Spleen (tissue), 11 donors: ENCODE measurements around the gene SPOCK3. TPM values are rescaled to one million over a fixed set of nuclear protein-coding genes. Genes with fewer than 3 reads are reported as not detected.

Experiments
- DNase-seq: peaks from one replicate; pipeline ENCODE4 v3.0.0-alpha.2; 2020
- H3K27ac ChIP-seq, 8 donors: fragments of 200-600 bp; sonication (generic) in 7 of 8; 1 replicate in 4 of 8; 2 replicates in 4 of 8; pipeline versions ENCODE4 v1.5.0 to v1.8.0; 2016 to 2021; ENCODE audit warnings: inconsistent platforms in 4 of 8, mild to moderate bottlenecking in 4 of 8, moderate library complexity in 1 of 8
- H3K27me3 ChIP-seq, 7 donors: fragments of 200-600 bp; sonication (generic) in 6 of 7; replicated peaks in 1 of 7; 1 replicate in 4 of 7; 2 replicates in 3 of 7; pipeline versions ENCODE4 v1.5.0 to v1.8.0; 2016 to 2021; ENCODE audit warnings: inconsistent platforms in 3 of 7, mild to moderate bottlenecking in 1 of 7
- H3K36me3 ChIP-seq, 6 donors: fragments of 200-600 bp; sonication (generic) in 5 of 6; 1 replicate in 4 of 6; 2 replicates in 2 of 6; pipeline versions ENCODE4 v1.5.0 to v1.8.0; 2016 to 2021; ENCODE audit warnings: inconsistent platforms in 2 of 6
- H3K4me1 ChIP-seq, 6 donors: fragments of 200-600 bp; sonication (generic) in 5 of 6; 1 replicate in 3 of 6; 2 replicates in 3 of 6; pipeline versions ENCODE4 v1.5.0 to v1.8.0; 2016 to 2021; ENCODE audit warnings: inconsistent platforms in 3 of 6
- H3K4me3 ChIP-seq, 8 donors: fragments of 200-600 bp; sonication (generic) in 7 of 8; 1 replicate in 4 of 8; 2 replicates in 4 of 8; pipeline versions ENCODE4 v1.5.0 to v1.8.0; 2016 to 2021; ENCODE audit warnings: inconsistent platforms in 4 of 8, mild to moderate bottlenecking in 4 of 8, moderate library complexity in 2 of 8
- H3K9me3 ChIP-seq, 8 donors: fragments of 200-600 bp; sonication (generic) in 7 of 8; 1 replicate in 4 of 8; 2 replicates in 4 of 8; pipeline versions ENCODE4 v1.5.0 to v1.8.0; 2016 to 2021; ENCODE audit warnings: inconsistent platforms in 4 of 8
- POLR2A ChIP-seq, 3 donors: fragments of 450-650 bp; IDR thresholded peaks; one replicate each; pipeline ENCODE4 v1.5.1; 2017; ENCODE audit warnings: antibody characterized with exemption in 3 of 3, mild to moderate bottlenecking in 1 of 3
- POLR2AphosphoS5 ChIP-seq, 3 donors: sonication (generic); formaldehyde crosslinking; IDR thresholded peaks; one replicate each; pipeline ENCODE4 v1.5.1; 2017; ENCODE audit warnings: antibody characterized with exemption in 3 of 3
- WGBS, 5 donors: extraction: QIAGEN DNeasy Blood & Tissue Kit in 3 of 5; methylation state at CpG; one replicate each; pipeline versions ENCODE4 v1.1.5 to v1.1.7; 2013 to 2018; 5-methylcytosine and 5-hydroxymethylcytosine counted together
- intact Hi-C: fragments of 100-400 bp; cut with DNase I; formaldehyde crosslinking; loops from one replicate; pipeline ENCODE4 v1.15.0; 2023; ENCODE audit warnings: low total_unique reads
- polyA plus RNA-seq, 3 donors: library from polyadenylated mRNA; stranded (reverse); fragments of 200-250 nt; gene quantifications; one replicate each; pipeline ENCODE4 v1.2.1, GENCODE V29; 2013
- total RNA-seq, 7 donors: library from RNA; depleted of rRNA in 3 of 7; stranded (reverse); fragments of >200 nt in 3 of 7; fragmentation: NEBNext Ultra II Directional in 4 of 7; extraction: Animal tissue kit (Norgen Biotek cat#: 25700) in 4 of 7; gene quantifications; one replicate each; pipeline versions ENCODE4 v1.1.0 to v1.2.1, GENCODE V29; 2016 to 2021
- TF ChIP-seq, protein P1 (sequence below), 11 experiments: fragments of 200-600 bp in 7 of 11; fragments of 450-650 bp in 4 of 11; sonication (generic) in 4 of 11; IDR thresholded peaks in 8 of 11; conservative IDR thresholded peaks in 3 of 11; 1 replicate in 7 of 11; 2 replicates in 4 of 11; pipeline versions ENCODE4 v1.4.0 to v1.8.0; 2016 to 2021; ENCODE audit warnings: antibody characterized with exemption in 11 of 11, inconsistent platforms in 4 of 11, mild to moderate bottlenecking in 1 of 11
- donor health status: healthy with polysubstance abuse.
- donor health status: DM: no; HTN: no; CAD: no; lungs with moderate emphysema.
- donor health status: DM: no; HTN: no; CAD: no.
- donor health status: Bipolar disorder and iron deficiency.
- donor health status: healthy.
- donor health status: DM: no; HTN: no; CAD: no.
- donor health status: DM: yes; HTN: yes; CAD: no.

The SPOCK3 gene
- total and polyA plus RNA-seq, 10 donors, result 0.06 to 1.2 (median 0.51) TPM; not detected in 5

DNA sequence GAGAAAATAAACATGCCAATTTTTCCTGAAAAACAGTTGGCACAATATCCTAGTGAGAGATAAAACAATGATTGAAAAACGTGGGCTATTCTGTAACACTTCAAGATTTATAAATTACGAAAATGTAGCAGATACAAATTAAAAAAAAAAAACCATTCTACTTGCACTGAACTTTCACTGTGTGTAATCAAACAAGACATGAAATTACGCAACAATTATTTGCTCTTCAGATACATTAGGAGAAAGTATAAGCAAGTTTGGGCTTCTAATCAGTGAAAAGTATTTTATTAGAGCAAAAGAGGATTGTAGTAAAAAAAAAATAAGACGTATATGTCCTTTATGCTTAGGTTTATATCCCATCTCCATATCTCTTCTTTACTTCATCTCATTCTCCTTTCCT, 320.4 kb downstream of the SPOCK3 start:
- DNase-seq, result no peak
- Histone ChIP-seq H3K36me3 (no peaks in the 10 kb centered on the region), H3K4me1 (no peaks in the 10 kb centered on the region), H3K27ac (no peak overlapping the region), H3K4me3 (no peak overlapping the region), H3K9me3 (no peaks in the 10 kb centered on the region), H3K27me3 (no peaks in the 10 kb centered on the region)
- intact Hi-C loops, result no loop called here
- 61 to 75% (median 73%) methylated on average over 4 of the region's 4 CpGs for WGBS, 5 donors
- TF ChIP-seq, protein P1, sequence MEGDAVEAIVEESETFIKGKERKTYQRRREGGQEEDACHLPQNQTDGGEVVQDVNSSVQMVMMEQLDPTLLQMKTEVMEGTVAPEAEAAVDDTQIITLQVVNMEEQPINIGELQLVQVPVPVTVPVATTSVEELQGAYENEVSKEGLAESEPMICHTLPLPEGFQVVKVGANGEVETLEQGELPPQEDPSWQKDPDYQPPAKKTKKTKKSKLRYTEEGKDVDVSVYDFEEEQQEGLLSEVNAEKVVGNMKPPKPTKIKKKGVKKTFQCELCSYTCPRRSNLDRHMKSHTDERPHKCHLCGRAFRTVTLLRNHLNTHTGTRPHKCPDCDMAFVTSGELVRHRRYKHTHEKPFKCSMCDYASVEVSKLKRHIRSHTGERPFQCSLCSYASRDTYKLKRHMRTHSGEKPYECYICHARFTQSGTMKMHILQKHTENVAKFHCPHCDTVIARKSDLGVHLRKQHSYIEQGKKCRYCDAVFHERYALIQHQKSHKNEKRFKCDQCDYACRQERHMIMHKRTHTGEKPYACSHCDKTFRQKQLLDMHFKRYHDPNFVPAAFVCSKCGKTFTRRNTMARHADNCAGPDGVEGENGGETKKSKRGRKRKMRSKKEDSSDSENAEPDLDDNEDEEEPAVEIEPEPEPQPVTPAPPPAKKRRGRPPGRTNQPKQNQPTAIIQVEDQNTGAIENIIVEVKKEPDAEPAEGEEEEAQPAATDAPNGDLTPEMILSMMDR (IDR thresholded peaks at IDR 0.05 in 8 of 11, conservative IDR thresholded peaks at IDR 0.05 in 3 of 11), result no peak
- TF ChIP-seq POLR2AphosphoS5 (IDR thresholded peaks at IDR 0.05) (no peak), POLR2A (IDR thresholded peaks at IDR 0.05) (no peak)

DNA sequence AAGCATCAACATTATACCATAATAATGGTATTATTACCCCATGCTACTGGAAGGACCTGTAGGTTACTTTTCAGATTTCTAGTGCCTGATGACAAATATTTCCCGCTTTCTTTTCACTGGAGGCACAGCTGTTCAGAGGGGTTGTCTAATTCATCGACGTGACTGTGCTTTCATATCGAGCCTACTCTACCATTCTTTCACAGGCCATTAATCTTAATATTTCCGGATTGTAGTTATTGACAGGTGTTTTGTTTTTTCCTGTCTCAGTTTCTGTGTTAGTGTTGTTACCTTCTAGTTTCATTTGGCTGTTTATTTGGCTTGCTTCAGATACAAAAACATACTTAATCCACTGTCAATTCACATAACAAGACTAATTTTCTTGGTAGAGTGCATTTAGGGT, 330.9 kb downstream of the SPOCK3 start:
- Histone ChIP-seq H3K27ac (no peak overlapping the region), H3K4me1 (no peaks in the 10 kb centered on the region), H3K9me3 (peaks cover 0 to 9% (median 0%) of the 10 kb centered on the region in 8 donors), H3K27me3 (no peaks in the 10 kb centered on the region), H3K4me3 (no peak overlapping the region), H3K36me3 (no peaks in the 10 kb centered on the region)
- DNase-seq, result no peak
- no peak for TF ChIP-seq POLR2A (IDR thresholded peaks at IDR 0.05)
- TF ChIP-seq, protein P1 (IDR thresholded peaks at IDR 0.05 in 8 of 11, conservative IDR thresholded peaks at IDR 0.05 in 3 of 11), result no peak
- no peak for TF ChIP-seq POLR2AphosphoS5 (IDR thresholded peaks at IDR 0.05)
- intact Hi-C loops, result no loop called here
- WGBS, 5 donors, result 70 to 85% (median 80%) methylated on average over 5 of the region's 5 CpGs

DNA sequence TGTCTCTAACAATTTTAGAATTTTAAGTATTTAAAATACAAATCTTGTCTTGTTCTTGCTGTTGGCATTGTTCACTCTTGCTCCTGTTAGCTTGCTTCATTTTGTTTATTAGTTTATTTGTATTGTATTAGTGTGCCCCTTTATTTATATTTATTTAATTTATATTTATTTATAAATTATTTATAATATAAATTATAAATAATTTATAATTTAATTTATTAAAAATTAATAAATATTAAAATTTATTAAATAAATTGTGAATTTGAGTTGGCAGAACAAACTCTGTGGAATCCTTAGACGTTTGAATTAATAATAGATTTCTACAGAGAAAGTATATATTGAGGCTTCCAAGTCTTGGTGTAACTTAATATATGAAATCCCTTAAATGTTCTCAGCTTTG, 331.4 kb downstream of the SPOCK3 start:
- Histone ChIP-seq H3K4me1 (no peaks in the 10 kb centered on the region), H3K27ac (no peak overlapping the region), H3K36me3 (no peaks in the 10 kb centered on the region), H3K9me3 (peaks cover 0 to 9% (median 0%) of the 10 kb centered on the region in 8 donors), H3K4me3 (no peak overlapping the region), H3K27me3 (no peaks in the 10 kb centered on the region)
- 52 to 72% (median 59%) methylated on average over 1 of the region's 1 CpG for whole genome bisulfite sequencing, 5 donors
- DNase-seq, result no peak
- no peak for TF ChIP-seq POLR2A (IDR thresholded peaks at IDR 0.05)
- intact Hi-C loops, result no loop called here

DNA sequence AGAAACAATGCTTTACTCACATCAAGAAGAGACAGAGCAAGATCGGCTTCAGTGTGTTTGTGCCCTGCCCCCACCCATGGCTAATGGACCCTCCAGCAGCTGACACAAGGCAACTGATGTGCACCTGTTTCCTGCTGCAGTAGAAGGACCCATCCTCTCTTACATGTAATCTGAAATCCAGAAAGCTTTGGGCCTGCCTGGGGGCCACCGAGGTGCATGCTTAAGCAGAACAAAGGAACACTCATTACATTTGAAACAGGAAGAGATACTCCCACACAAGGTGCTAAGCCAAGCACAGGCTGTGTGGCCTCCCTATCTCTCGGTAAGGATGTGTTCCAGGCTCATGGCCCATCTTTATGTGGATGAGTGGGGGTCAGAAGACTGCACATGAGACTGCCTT, 338.0 kb downstream of the SPOCK3 start:
- Histone ChIP-seq H3K36me3 (no peaks in the 10 kb centered on the region), H3K27ac (no peak overlapping the region), H3K4me1 (no peaks in the 10 kb centered on the region), H3K9me3 (peaks cover 0 to 14% (median 0%) of the 10 kb centered on the region in 8 donors), H3K27me3 (no peaks in the 10 kb centered on the region), H3K4me3 (no peak overlapping the region)
- 51 to 81% (median 66%) methylated on average over 3 of the region's 3 CpGs for WGBS, 5 donors
- intact Hi-C loops, result no loop called here
- TF ChIP-seq POLR2AphosphoS5 (IDR thresholded peaks at IDR 0.05), result no peak
- TF ChIP-seq, protein P1 (IDR thresholded peaks at IDR 0.05 in 8 of 11, conservative IDR thresholded peaks at IDR 0.05 in 3 of 11), result no peak
- no peak for TF ChIP-seq POLR2A (IDR thresholded peaks at IDR 0.05)
- no peak for DNase-seq

DNA sequence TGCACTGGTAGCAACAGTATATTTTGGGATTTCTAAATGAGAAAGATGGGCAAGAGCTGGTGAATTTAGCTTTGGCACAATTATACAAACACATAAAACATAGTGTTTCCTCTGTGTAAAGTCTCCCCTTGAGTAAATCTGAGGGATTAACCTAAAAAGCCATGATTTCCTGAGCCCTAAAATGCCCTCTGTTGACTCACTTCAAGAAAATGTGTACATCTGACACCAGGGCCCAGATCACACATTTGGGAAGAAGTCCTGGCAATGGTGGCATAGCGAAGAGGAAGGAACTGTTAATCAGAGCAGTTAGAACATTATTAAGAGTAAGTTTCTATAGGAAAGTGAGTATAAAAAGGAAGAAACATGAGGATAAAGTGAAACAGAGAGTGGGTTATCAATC, 338.5 kb downstream of the SPOCK3 start:
- intact Hi-C loops, result no loop called here
- no peaks in the 10 kb centered on the region for H3K4me1 ChIP-seq
- no peak for DNase-seq

More for the DNA sequence above, 338.5 kb downstream of the SPOCK3 start:
- no peak for TF ChIP-seq POLR2A (IDR thresholded peaks at IDR 0.05)
- no peak for TF ChIP-seq POLR2AphosphoS5 (IDR thresholded peaks at IDR 0.05)
- TF ChIP-seq, protein P1 (IDR thresholded peaks at IDR 0.05 in 8 of 11, conservative IDR thresholded peaks at IDR 0.05 in 3 of 11), result no peak
- 80 to 91% (median 85%) methylated on average over 1 of the region's 1 CpG for WGBS, 5 donors
- Histone ChIP-seq H3K27me3 (no peaks in the 10 kb centered on the region), H3K36me3 (no peaks in the 10 kb centered on the region), H3K9me3 (peaks cover 0 to 12% (median 0%) of the 10 kb centered on the region in 8 donors), H3K27ac (no peak overlapping the region), H3K4me3 (no peak overlapping the region)
